HL-60 (cell line): Measurements from ENCODE around the gene DACT3.
A peak's percentile ranks its signal among the peaks of the same experiment; 100 is the strongest.

Experiments used
- DNase-seq, 2 experiments: peaks; one replicate each; pipeline ENCODE4 v3.0.0-alpha.2; 2010 to 2020; ENCODE audit warnings: low read depth in 1 of 2, low spot score in 1 of 2
- H3K27ac ChIP-seq: fragments of 250-450 bp; sonication (Bioruptor Pico); replicated peaks from 2 replicates; pipeline ENCODE4 v1.5.1; 2020; ENCODE audit warnings: mild to moderate bottlenecking, moderate library complexity
- H3K27me3 ChIP-seq: fragments of 250-450 bp; sonication (Bioruptor Pico); 2 replicates; pipeline ENCODE4 v1.5.1; 2021; ENCODE audit warnings: mild to moderate bottlenecking, moderate library complexity; ENCODE audit not compliant: insufficient read depth, poor library complexity, severe bottlenecking
- H3K4me3 ChIP-seq: replicated peaks from 2 replicates; pipeline ENCODE4 v1.5.1; 2011; ENCODE audit warnings: mild to moderate bottlenecking, control low read depth, low read length; ENCODE audit not compliant: insufficient read depth
- GABPA ChIP-seq: IDR thresholded peaks from 2 replicates; pipeline ENCODE4 v1.6.1; 2012; ENCODE audit warnings: low read depth
- POLR2AphosphoS5 ChIP-seq: IDR thresholded peaks from 2 replicates; pipeline ENCODE4 v1.6.1; 2012; ENCODE audit warnings: low read depth
- SPI1 ChIP-seq: IDR thresholded peaks from 2 replicates; pipeline ENCODE4 v1.6.1; 2012; ENCODE audit warnings: low read depth, mild to moderate bottlenecking, borderline replicate concordance
- long read RNA-seq: library from polyadenylated mRNA; unstranded; transcript quantifications from one replicate; pipeline ENCODE4 v2.0.0, GENCODE V29; 2020
- TF ChIP-seq, protein P1 (sequence below): IDR thresholded peaks from one replicate; pipeline ENCODE4 v1.5.1; 2011; ENCODE audit warnings: low read length, control low read depth, inconsistent platforms; ENCODE audit not compliant: insufficient read depth
- TF ChIP-seq, protein P2 (sequence below): IDR thresholded peaks from 2 replicates; pipeline ENCODE4 v1.6.1; 2012; ENCODE audit warnings: low read depth; ENCODE audit not compliant: insufficient replicate concordance

The DACT3 gene, protein sequence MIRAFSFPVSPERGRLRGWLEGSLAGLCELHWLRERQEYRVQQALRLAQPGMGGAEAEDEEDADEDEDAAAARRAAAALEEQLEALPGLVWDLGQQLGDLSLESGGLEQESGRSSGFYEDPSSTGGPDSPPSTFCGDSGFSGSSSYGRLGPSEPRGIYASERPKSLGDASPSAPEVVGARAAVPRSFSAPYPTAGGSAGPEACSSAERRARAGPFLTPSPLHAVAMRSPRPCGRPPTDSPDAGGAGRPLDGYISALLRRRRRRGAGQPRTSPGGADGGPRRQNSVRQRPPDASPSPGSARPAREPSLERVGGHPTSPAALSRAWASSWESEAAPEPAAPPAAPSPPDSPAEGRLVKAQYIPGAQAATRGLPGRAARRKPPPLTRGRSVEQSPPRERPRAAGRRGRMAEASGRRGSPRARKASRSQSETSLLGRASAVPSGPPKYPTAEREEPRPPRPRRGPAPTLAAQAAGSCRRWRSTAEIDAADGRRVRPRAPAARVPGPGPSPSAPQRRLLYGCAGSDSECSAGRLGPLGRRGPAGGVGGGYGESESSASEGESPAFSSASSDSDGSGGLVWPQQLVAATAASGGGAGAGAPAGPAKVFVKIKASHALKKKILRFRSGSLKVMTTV
- long read RNA-seq, result 0 reads

DNA sequence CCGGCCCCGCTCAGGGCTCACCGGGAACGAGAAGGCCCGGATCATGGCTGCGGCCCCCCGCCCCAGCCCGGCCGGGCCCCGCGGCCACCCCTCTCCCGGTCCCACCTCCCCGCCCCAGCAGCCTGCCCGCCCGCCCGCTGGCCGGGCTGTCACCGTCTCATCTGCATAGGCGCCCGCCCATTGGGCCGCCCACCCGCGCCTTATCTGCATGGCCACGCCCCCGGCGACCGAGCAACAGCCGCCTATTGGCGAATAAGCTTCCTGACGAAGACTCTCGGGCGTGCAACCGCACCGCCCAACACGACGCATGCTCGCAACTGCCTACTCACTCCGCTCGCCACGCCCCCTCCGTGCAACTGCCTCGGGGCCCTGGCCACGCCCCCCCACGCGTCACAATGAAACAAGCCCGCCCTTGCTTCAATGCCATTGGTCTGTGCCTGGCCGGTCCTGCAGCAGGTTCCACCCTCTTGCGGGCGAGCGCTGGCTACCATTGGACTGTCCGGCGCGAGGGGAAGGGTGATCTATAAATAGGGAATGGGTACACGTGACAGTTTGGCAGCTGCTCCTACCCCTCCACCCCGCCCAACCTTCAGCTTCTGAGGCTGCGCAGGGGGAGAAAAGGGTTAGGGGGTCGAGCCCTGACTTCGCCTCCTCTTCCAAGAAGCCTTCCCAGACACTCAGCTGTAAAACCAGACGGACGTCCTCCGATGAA, at the start of gene DACT3:
Gene DACT3 (minus strand): TSS at position 163 of the 712 bp plus-strand sequence. CDS start 118 bp downstream, at position 45.
- H3K27me3 ChIP-seq, result peaks cover 18% of the 10 kb centered on the region
- no peak within 1 kb of the TSS for H3K27ac ChIP-seq

DNA sequence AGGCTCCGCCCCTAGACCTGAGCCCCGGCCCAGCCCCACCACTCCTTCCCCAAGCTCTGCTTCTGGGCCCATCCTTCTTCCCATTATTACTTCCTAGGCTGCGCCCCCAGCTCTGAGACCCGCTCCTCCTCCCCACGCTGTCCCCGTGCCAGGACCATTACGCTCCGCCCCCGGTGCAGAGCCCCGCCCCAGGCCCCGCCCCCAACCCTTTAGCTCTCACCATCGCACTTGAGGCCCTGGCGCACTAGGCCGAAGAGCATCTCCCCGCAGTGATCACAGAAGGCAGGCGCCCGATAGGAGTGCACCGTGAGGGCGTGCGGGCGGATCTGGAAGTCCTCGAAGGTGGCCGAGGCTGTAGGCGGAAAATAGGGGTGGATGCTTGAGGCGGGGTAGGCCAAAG, 49.7 kb upstream of the DACT3 start:
- no peak overlapping the region for H3K4me3 ChIP-seq
- DNase-seq, result no peak
- H3K27ac ChIP-seq, result no peak overlapping the region
- no peaks in the 10 kb centered on the region for H3K27me3 ChIP-seq
- no peak for TF ChIP-seq GABPA
- TF ChIP-seq, protein P1, sequence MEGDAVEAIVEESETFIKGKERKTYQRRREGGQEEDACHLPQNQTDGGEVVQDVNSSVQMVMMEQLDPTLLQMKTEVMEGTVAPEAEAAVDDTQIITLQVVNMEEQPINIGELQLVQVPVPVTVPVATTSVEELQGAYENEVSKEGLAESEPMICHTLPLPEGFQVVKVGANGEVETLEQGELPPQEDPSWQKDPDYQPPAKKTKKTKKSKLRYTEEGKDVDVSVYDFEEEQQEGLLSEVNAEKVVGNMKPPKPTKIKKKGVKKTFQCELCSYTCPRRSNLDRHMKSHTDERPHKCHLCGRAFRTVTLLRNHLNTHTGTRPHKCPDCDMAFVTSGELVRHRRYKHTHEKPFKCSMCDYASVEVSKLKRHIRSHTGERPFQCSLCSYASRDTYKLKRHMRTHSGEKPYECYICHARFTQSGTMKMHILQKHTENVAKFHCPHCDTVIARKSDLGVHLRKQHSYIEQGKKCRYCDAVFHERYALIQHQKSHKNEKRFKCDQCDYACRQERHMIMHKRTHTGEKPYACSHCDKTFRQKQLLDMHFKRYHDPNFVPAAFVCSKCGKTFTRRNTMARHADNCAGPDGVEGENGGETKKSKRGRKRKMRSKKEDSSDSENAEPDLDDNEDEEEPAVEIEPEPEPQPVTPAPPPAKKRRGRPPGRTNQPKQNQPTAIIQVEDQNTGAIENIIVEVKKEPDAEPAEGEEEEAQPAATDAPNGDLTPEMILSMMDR, result no peak
- TF ChIP-seq SPI1, result no peak

More for the DNA sequence above, at the start of gene DACT3:
- DNase-seq, result peak; percentile 99 to 100
- TF ChIP-seq POLR2AphosphoS5, result no peak
- no peak for TF ChIP-seq GABPA
- TF ChIP-seq, protein P1, result no peak
- no peak for TF ChIP-seq SPI1
- TF ChIP-seq, protein P2, sequence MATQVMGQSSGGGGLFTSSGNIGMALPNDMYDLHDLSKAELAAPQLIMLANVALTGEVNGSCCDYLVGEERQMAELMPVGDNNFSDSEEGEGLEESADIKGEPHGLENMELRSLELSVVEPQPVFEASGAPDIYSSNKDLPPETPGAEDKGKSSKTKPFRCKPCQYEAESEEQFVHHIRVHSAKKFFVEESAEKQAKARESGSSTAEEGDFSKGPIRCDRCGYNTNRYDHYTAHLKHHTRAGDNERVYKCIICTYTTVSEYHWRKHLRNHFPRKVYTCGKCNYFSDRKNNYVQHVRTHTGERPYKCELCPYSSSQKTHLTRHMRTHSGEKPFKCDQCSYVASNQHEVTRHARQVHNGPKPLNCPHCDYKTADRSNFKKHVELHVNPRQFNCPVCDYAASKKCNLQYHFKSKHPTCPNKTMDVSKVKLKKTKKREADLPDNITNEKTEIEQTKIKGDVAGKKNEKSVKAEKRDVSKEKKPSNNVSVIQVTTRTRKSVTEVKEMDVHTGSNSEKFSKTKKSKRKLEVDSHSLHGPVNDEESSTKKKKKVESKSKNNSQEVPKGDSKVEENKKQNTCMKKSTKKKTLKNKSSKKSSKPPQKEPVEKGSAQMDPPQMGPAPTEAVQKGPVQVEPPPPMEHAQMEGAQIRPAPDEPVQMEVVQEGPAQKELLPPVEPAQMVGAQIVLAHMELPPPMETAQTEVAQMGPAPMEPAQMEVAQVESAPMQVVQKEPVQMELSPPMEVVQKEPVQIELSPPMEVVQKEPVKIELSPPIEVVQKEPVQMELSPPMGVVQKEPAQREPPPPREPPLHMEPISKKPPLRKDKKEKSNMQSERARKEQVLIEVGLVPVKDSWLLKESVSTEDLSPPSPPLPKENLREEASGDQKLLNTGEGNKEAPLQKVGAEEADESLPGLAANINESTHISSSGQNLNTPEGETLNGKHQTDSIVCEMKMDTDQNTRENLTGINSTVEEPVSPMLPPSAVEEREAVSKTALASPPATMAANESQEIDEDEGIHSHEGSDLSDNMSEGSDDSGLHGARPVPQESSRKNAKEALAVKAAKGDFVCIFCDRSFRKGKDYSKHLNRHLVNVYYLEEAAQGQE, result no peak
- peak within 1 kb of the TSS; percentile 43 for H3K4me3 ChIP-seq

DNA sequence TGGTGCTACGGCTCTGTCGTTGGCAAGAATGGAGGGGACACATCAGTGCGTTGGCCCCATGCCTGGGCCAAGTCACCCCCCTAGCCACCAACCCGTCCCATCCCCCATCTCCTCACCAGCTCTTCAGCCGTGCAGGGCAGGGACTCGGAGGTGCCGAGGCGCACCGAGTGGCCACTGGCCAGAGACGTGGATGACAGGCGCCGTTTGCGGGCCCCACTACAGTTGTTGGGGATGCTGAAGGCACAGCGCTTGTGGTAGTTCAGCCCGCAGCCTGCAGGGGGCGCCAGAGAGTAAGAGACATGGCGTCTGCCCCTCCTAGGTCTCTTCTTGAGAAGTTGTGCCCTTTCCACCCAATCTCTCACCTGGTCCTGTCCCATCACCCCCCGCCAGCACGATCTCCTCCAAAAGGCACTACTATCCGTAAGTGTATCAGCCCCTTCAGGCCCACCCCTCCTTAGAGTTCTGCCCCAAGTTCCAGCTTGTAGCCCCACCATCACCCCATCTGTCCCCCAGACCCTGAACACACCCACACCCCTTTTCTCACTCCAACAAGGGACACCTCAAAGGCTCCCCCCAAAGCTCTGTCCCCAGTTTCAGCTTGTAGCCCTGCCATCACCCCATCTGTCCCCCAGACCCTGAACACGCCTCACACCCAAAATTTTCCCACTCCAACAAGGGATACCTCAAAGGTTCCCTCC, 43.5 kb upstream of the DACT3 start:
- H3K27ac ChIP-seq, result no peak overlapping the region
- TF ChIP-seq, protein P1, result peak; percentile 95
- TF ChIP-seq SPI1 (no peak), POLR2AphosphoS5 (no peak), GABPA (no peak)
- TF ChIP-seq, protein P2, result no peak
- no peak overlapping the region for H3K4me3 ChIP-seq
- DNase-seq, result peak in 1 of 2 experiments; percentile 78
- no peaks in the 10 kb centered on the region for H3K27me3 ChIP-seq
